C4-2B (cell line): ENCODE data around the gene CNGA3.

Source experiments
- CTCF ChIP-seq: fragments of 450-650 bp; conservative IDR thresholded peaks from 2 replicates; pipeline ENCODE4 v1.5.1; 2017; ENCODE audit warnings: mild to moderate bottlenecking
- ZFX ChIP-seq: fragments of 450-650 bp; IDR thresholded peaks from 2 replicates; pipeline ENCODE4 v1.6.1; 2017

- TF ChIP-seq CTCF (no peak), ZFX (no peak)
Observed at GRCh38 chr2:98376301-98376910, 30.1 kb downstream of the CNGA3 start.
